D341Med (cell line): ENCODE data around the gene CCK.

Source experiments
- DNase-seq: peaks from one replicate; pipeline ENCODE4 v3.0.0; 2012; ENCODE audit warnings: low spot score

Gene CCK

DNA sequence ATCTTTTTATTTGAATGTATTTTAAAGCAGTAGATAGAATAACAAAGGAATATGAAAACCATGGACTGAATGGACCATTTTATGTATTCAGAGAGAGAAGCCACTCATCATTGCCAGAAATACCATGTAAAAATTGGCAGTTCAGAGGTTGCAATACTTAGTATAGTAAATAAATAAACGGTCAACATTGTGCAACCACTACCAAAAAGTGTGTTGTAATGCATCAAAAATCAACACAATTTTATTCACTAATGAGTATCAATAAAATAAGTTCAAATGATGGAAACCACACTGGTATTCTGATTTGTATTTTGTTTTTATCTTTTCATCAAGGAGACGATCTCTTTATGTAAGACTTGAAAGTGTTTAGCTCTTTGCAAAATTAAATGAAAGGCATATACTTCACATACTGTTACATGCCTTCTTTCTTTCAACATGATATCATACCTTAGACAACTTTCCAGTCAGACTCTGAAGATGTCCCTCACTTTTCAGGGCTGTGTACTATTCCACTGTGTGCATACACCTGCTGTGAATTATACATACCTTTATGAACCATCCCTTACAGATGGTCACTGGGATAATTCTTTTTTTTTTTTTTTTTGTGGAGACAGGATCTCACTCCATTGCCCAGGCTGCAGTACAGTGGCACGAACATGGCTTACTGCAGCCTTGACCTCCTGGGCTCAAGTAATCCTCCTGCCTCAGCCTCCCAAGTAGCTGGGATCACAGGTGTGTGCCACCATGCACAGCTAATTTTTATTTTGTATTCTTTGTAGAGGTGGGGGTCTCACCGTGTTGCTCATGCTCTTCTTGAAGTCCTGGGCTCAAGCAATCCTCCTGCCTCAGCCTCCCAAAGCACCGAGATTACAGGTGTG, 40.3 kb downstream of the CCK start:
- no peak for DNase-seq

- no peak for DNase-seq
Observed at GRCh38 chr3:42224658-42225421, 41.1 kb downstream of the CCK start.

- no peak for DNase-seq
Observed at GRCh38 chr3:42224178-42224577, 41.8 kb downstream of the CCK start.

- no peak for DNase-seq
Observed at GRCh38 chr3:42222942-42223693, 42.9 kb downstream of the CCK start.

GRCh38 chr3:42220436-42221121, 45.4 kb downstream of the CCK start:
- DNase-seq = no peak

GRCh38 chr3:42216931-42217333, 49.1 kb downstream of the CCK start:
- no peak for DNase-seq

DNA sequence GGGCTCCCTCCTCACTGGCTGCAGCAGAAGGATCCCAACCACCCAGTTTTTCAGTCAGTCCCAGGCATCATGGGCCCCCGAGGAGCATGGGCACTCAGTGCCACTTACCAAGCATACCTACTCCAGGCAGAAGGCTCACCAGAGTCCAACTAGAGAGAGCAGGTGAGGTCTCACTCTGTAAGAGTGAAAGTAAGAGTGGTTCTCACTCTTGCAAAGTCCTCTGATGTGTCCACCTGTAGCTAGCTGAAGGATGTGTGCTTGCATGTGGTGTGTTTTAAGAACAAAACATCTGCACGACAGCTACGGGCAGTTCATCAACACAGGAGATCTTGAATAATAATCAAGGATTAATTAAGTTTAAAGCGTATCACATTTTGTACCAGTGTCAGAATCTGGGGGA, 49.7 kb downstream of the CCK start:
- no peak for DNase-seq

GRCh38 chr3:42214565-42215283, 51.3 kb downstream of the CCK start:
- no peak for DNase-seq

DNA sequence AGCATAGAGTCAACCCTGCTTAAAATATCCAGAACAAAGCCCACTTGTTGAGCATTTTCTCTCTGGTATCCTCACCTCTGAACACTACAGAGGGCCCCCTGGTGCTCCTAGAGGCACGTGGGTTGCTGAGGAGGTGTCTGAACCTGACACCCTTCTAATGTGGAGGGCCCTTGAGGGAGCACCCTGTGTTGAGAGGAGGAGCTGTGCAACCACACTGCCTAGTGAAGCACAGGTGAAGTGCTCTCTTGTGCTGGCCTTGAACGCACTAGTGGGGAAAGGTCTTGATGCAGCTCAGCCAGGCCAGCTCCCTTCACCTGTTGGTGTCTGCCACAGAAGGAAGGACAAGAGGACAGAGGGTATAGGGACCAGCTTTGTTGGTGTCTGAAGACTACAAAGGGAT, 51.9 kb downstream of the CCK start:
- no peak for DNase-seq

GRCh38 chr3:42213417-42213816, 52.6 kb downstream of the CCK start:
- DNase-seq = no peak

DNA sequence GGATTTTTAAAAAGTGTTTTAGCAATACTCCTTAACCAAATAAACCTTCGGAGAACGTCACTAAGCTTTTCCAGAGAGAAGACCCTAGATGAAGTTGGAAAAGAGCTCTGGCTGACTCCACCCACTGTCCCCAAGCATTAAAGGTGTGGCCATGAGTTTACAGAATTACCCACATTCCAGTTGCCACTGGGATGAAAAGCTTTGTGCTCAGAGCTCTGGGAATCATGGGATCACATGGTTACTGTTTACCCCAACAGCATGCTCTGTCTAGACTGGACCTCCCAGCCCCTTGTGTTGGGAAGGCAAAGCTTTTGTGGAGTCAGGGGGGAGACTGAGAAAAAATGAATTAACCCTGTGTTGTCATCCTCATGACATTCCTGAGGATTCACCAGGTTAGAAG, 55.3 kb downstream of the CCK start:
- DNase-seq = no peak

DNA sequence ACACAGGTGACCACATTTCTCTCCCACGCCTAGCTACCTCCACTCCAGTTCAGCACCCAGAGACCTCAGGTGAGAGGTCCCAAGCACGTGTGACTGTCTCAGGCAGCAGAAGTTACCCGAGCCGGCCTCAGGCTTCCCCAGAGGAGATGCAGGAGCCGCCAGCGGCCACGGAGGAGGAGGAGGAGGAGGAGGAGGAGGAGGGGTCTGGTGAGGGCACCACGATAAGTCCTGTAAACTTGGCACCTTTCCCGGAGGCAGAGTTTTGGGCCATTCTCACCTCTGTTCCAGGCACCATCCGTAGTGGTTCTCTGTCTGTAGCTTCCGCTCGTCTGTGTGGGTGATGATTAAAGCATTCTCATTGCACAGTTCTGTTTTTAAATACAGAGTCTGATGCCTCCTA, 56.1 kb downstream of the CCK start:
- no peak for DNase-seq
